GM12878 (cell line): ENCODE measurements around the gene IPMK. TPM values are rescaled to one million over a fixed set of nuclear protein-coding genes. Genes with fewer than 3 reads are reported as not detected.

Source experiments
- BACH1 ChIP-seq: fragments of 450-650 bp; IDR thresholded peaks from 2 replicates; pipeline ENCODE4 v1.6.1; 2017; ENCODE audit warnings: mild to moderate bottlenecking, borderline replicate concordance
- CBX5 ChIP-seq: sonication (generic); IDR thresholded peaks from 2 replicates; pipeline ENCODE4 v1.6.1; 2016; ENCODE audit warnings: low read depth, moderate library complexity, mild to moderate bottlenecking, inconsistent platforms
- CHD2 ChIP-seq: IDR thresholded peaks from 2 replicates; pipeline ENCODE4 v1.6.1; 2011; ENCODE audit warnings: low read depth, low read length, improper control_type of control experiment, borderline replicate concordance
- EED ChIP-seq: sonication (generic); IDR thresholded peaks from 2 replicates; pipeline ENCODE4 v1.6.1; 2016; ENCODE audit warnings: antibody characterized with exemption, low read depth
- EGR1 ChIP-seq, 2 experiments: IDR thresholded peaks; 1 replicate in 1 of 2; 2 replicates in 1 of 2; pipeline ENCODE4 v1.6.1; 2011 to 2012; ENCODE audit warnings: low read depth in 2 of 2, low read length in 2 of 2, borderline replicate concordance in 1 of 2, mild to moderate bottlenecking in 1 of 2, moderate library complexity in 1 of 2
- ETV6 ChIP-seq, 2 experiments: fragments of 450-650 bp in 1 of 2; IDR thresholded peaks in 1 of 2; conservative IDR thresholded peaks in 1 of 2; 2 replicates each; pipeline ENCODE4 v1.6.1; 2014; ENCODE audit warnings: antibody characterized with exemption in 1 of 2, borderline replicate concordance in 1 of 2, low read depth in 1 of 2, mild to moderate bottlenecking in 1 of 2, moderate library complexity in 1 of 2
- GATAD2B ChIP-seq: fragments of 450-650 bp; conservative IDR thresholded peaks from 2 replicates; pipeline ENCODE4 v1.6.1; 2017; ENCODE audit warnings: low read depth, mild to moderate bottlenecking, moderate library complexity
- JUNB ChIP-seq: IDR thresholded peaks from 2 replicates; pipeline ENCODE4 v1.6.1; 2016; ENCODE audit warnings: antibody characterized with exemption, mild to moderate bottlenecking
- KDM1A ChIP-seq: fragments of 200-600 bp; sonication (generic); IDR thresholded peaks from 2 replicates; pipeline ENCODE4 v1.6.1; 2016; ENCODE audit warnings: borderline replicate concordance
- MTA2 ChIP-seq: fragments of 450-650 bp; IDR thresholded peaks from 2 replicates; pipeline ENCODE4 v1.6.1; 2016; ENCODE audit warnings: low read depth, mild to moderate bottlenecking, moderate library complexity
- MYC ChIP-seq: IDR thresholded peaks from 2 replicates; pipeline ENCODE4 v1.6.1; 2011; ENCODE audit warnings: mild to moderate bottlenecking, low read length, moderate library complexity, inconsistent platforms; ENCODE audit not compliant: insufficient read depth, insufficient replicate concordance, insufficient read length, severe bottlenecking
- NFXL1 ChIP-seq: fragments of 450-650 bp; IDR thresholded peaks from 2 replicates; pipeline ENCODE4 v1.6.1; 2017; ENCODE audit warnings: antibody characterized with exemption, mild to moderate bottlenecking, borderline replicate concordance
- NFYA ChIP-seq: IDR thresholded peaks from 2 replicates; pipeline ENCODE4 v1.6.1; 2011; ENCODE audit warnings: low read depth, mild to moderate bottlenecking, low read length, improper control_type of control experiment, borderline replicate concordance
- NR2C1 ChIP-seq: fragments of 450-650 bp; IDR thresholded peaks from 2 replicates; pipeline ENCODE4 v1.6.1; 2017; ENCODE audit warnings: antibody characterized with exemption, mild to moderate bottlenecking, moderate library complexity
- RBBP5 ChIP-seq: fragments of 200-600 bp; sonication (generic); conservative IDR thresholded peaks from 2 replicates; pipeline ENCODE4 v1.6.1; 2016
- RUNX3 ChIP-seq: IDR thresholded peaks from 2 replicates; pipeline ENCODE4 v1.6.1; 2012; ENCODE audit warnings: low read length, inconsistent platforms
- SIN3A ChIP-seq: IDR thresholded peaks from 2 replicates; pipeline ENCODE4 v1.6.1; 2012; ENCODE audit warnings: low read depth, low read length, improper control_type of control experiment
- SUPT20H ChIP-seq: IDR thresholded peaks from 2 replicates; pipeline ENCODE4 v1.6.1; 2011; ENCODE audit warnings: low read depth, mild to moderate bottlenecking, low read length, moderate library complexity, borderline replicate concordance; ENCODE audit not compliant: control insufficient read depth
- SUZ12 ChIP-seq: fragments of 200-600 bp; sonication (generic); IDR thresholded peaks from one replicate; pipeline ENCODE4 v1.6.1; 2018; ENCODE audit warnings: antibody characterized with exemption, mild to moderate bottlenecking; ENCODE audit not compliant: unreplicated experiment
- polyA plus RNA-seq, 11 experiments: library from polyadenylated mRNA; depleted of rRNA in 4 of 11; unstranded in 6 of 11; stranded (reverse) in 5 of 11; fragments of >200 nt; fragmentation: Nextera tagmentation in 4 of 11; fragmentation: Illumina TruSeq in 1 of 11; extraction: Ambion mirVana in 4 of 11; extraction: Trizol in 1 of 11; gene quantifications; 1 replicate in 1 of 11; 2 replicates in 10 of 11; pipeline versions ENCODE4 v1.2.1 to v1.2.3, GENCODE V29; 2011 to 2016; ENCODE audit warnings: inconsistent platforms in 2 of 11, missing spikeins in 2 of 11, low read depth in 1 of 11
- total RNA-seq, 4 experiments: library from RNA; depleted of rRNA in 3 of 4; stranded (reverse); fragments of >200 nt in 3 of 4; fragmentation: Illumina TruSeq in 1 of 4; extraction: Trizol in 1 of 4; gene quantifications; 2 replicates each; pipeline versions ENCODE4 v1.2.1 to v1.2.3, GENCODE V29; 2013 to 2021
- TF ChIP-seq, protein P1 (sequence below): fragments of 450-650 bp; formaldehyde crosslinking; IDR thresholded peaks from 2 replicates; pipeline ENCODE4 v1.5.0; 2022; ENCODE audit warnings: mild to moderate bottlenecking, missing genetic modification characterization
- TF ChIP-seq, protein P2 (sequence below): IDR thresholded peaks from 2 replicates; pipeline ENCODE4 v1.6.1; 2011; ENCODE audit warnings: borderline replicate concordance, low read depth, mild to moderate bottlenecking, moderate library complexity, mixed read lengths, low read length; ENCODE audit not compliant: insufficient read depth; ENCODE audit errors: extremely low read length
- TF ChIP-seq, protein P3 (sequence below): fragments of 450-650 bp; IDR thresholded peaks from 2 replicates; pipeline ENCODE4 v1.6.1; 2018; ENCODE audit warnings: mild to moderate bottlenecking, low read depth, moderate library complexity; ENCODE audit not compliant: partially characterized antibody

IPMK gene
- total and polyA plus RNA-seq, 10 of the 15 experiments (the other 5 are each of a cell fraction or from before 2014, with no cell fraction given), result 0.84 to 7.5 (median 3.6) TPM

DNA sequence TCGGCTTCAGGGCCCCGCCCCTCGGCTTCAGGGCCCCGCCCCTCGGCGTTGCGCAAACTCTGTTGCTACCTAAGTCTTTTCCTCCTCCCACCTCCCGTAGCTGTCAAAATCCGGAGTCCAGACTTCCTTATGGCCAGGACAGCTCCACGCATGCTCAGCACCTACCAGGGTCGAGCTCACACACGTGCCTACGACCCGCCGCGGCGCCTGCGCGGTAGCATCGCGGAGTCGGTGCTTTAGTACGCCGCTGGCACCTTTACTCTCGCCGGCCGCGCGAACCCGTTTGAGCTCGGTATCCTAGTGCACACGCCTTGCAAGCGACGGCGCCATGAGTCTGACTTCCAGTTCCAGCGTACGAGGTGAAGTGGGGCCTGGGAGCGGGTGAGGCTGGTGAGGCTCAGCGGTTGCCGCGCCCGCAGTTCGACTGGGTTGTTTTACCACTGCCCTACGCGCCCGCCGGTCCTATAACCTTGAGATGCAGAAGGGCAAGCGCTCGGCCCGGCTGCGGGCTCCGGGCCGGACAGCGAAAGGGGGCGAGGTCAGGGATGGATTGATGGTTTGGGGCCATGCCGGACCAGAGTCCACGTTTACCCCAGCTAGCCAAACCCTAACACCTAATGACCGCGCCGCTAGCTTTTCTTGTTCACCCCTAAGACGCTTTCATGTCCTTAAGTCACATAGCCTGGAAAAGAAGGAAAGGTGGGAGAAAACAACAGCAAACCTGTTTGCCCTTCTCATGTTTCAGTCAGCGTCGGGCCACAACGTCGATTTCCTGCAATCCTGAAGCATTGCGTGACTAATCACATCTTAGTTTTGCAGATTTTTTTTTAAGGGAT is 1.5 kb upstream of the IPMK start, which contains the start of gene CISD1 (continued):
- TF ChIP-seq KDM1A (no peak), CBX5 (peak; percentile 25; the same call in 1 of the 2 replicates), BACH1 (0 out of 2 replicates have a peak, but pooled peaks have one; percentile 47), RUNX3 (no peak), EGR1 (IDR thresholded peaks at IDR 0.05; ENCODE audit: borderline replicate concordance in 1 of 2, low read depth in 2 of 2, low read length in 2 of 2) (peak in 1 of 2 experiments; percentile 25; a peak in 1 of 3 replicates), SUZ12 (no peak), ETV6 (conservative IDR thresholded peaks at IDR 0.05 in 1 of 2, IDR thresholded peaks at IDR 0.05 in 1 of 2; ENCODE audit: borderline replicate concordance in 1 of 2, low read depth in 1 of 2) (no peak), NFXL1 (no peak), CHD2 (peak; percentile 80), MYC (peak; percentile 36), JUNB (no peak), EED (0 out of 2 replicates have a peak, but pooled peaks have one; percentile 14), RBBP5 (no peak), SIN3A (no peak; the same call in none of the 2 replicates), NR2C1 (no peak), SUPT20H (no peak), GATAD2B (0 out of 2 replicates have a peak, but pooled peaks have one; percentile 40), NFYA (no peak), MTA2 (no peak)
- TF ChIP-seq, protein P1, sequence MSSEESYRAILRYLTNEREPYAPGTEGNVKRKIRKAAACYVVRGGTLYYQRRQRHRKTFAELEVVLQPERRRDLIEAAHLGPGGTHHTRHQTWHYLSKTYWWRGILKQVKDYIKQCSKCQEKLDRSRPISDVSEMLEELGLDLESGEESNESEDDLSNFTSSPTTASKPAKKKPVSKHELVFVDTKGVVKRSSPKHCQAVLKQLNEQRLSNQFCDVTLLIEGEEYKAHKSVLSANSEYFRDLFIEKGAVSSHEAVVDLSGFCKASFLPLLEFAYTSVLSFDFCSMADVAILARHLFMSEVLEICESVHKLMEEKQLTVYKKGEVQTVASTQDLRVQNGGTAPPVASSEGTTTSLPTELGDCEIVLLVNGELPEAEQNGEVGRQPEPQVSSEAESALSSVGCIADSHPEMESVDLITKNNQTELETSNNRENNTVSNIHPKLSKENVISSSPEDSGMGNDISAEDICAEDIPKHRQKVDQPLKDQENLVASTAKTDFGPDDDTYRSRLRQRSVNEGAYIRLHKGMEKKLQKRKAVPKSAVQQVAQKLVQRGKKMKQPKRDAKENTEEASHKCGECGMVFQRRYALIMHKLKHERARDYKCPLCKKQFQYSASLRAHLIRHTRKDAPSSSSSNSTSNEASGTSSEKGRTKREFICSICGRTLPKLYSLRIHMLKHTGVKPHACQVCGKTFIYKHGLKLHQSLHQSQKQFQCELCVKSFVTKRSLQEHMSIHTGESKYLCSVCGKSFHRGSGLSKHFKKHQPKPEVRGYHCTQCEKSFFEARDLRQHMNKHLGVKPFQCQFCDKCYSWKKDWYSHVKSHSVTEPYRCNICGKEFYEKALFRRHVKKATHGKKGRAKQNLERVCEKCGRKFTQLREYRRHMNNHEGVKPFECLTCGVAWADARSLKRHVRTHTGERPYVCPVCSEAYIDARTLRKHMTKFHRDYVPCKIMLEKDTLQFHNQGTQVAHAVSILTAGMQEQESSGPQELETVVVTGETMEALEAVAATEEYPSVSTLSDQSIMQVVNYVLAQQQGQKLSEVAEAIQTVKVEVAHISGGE (CRISPR knock-in tag), result no peak
- TF ChIP-seq, protein P2, sequence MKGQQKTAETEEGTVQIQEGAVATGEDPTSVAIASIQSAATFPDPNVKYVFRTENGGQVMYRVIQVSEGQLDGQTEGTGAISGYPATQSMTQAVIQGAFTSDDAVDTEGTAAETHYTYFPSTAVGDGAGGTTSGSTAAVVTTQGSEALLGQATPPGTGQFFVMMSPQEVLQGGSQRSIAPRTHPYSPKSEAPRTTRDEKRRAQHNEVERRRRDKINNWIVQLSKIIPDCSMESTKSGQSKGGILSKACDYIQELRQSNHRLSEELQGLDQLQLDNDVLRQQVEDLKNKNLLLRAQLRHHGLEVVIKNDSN, result peak; percentile 79
- TF ChIP-seq, protein P3, sequence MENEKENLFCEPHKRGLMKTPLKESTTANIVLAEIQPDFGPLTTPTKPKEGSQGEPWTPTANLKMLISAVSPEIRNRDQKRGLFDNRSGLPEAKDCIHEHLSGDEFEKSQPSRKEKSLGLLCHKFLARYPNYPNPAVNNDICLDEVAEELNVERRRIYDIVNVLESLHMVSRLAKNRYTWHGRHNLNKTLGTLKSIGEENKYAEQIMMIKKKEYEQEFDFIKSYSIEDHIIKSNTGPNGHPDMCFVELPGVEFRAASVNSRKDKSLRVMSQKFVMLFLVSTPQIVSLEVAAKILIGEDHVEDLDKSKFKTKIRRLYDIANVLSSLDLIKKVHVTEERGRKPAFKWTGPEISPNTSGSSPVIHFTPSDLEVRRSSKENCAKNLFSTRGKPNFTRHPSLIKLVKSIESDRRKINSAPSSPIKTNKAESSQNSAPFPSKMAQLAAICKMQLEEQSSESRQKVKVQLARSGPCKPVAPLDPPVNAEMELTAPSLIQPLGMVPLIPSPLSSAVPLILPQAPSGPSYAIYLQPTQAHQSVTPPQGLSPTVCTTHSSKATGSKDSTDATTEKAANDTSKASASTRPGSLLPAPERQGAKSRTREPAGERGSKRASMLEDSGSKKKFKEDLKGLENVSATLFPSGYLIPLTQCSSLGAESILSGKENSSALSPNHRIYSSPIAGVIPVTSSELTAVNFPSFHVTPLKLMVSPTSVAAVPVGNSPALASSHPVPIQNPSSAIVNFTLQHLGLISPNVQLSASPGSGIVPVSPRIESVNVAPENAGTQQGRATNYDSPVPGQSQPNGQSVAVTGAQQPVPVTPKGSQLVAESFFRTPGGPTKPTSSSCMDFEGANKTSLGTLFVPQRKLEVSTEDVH, result no peak
